Endothelial cell (in vitro differentiated cells): Measurements from ENCODE around the gene CD300LF. TPM values are rescaled to one million over a fixed set of nuclear protein-coding genes. Genes with fewer than 3 reads are reported as not detected.
A peak's percentile ranks its signal among the peaks of the same experiment; 100 is the strongest.

Experiments
- DNase-seq: peaks from one replicate; pipeline ENCODE4 v3.0.0; 2021; ENCODE audit warnings: low spot score
- H3K27ac Mint-ChIP-seq: one replicate; pipeline ENCODE4 v1.8.0; 2021; ENCODE audit warnings: mixed read lengths, inconsistent platforms; ENCODE audit not compliant: unreplicated experiment
- H3K27me3 Mint-ChIP-seq: one replicate; pipeline ENCODE4 v1.8.0; 2021; ENCODE audit warnings: mild to moderate bottlenecking, moderate library complexity, mixed read lengths, inconsistent platforms; ENCODE audit not compliant: unreplicated experiment
- H3K36me3 Mint-ChIP-seq: one replicate; pipeline ENCODE4 v1.8.0; 2021; ENCODE audit warnings: mild to moderate bottlenecking, low read depth, mixed read lengths, inconsistent platforms; ENCODE audit not compliant: unreplicated experiment
- H3K4me1 Mint-ChIP-seq: one replicate; pipeline ENCODE4 v1.8.0; 2021; ENCODE audit warnings: mild to moderate bottlenecking, mixed read lengths, inconsistent platforms; ENCODE audit not compliant: unreplicated experiment
- H3K4me3 Mint-ChIP-seq: one replicate; pipeline ENCODE4 v1.8.0; 2021; ENCODE audit warnings: mild to moderate bottlenecking, mixed read lengths, inconsistent platforms; ENCODE audit not compliant: unreplicated experiment
- H3K9me3 Mint-ChIP-seq: one replicate; pipeline ENCODE4 v1.8.0; 2021; ENCODE audit warnings: mixed read lengths, inconsistent platforms; ENCODE audit not compliant: unreplicated experiment
- total RNA-seq: library from RNA; stranded (reverse); fragmentation: NEBNext Ultra II Directional; extraction: Animal tissue kit (Norgen Biotek cat#: 25700); gene quantifications from one replicate; pipeline ENCODE4 v1.2.1, GENCODE V29; 2021; ENCODE audit not compliant: unreplicated experiment
- TF ChIP-seq, protein P1 (sequence below): fragments of 200-600 bp; sonication (generic); IDR thresholded peaks from one replicate; pipeline ENCODE4 v1.5.0; 2021; ENCODE audit warnings: antibody characterized with exemption; ENCODE audit not compliant: unreplicated experiment

The CD300LF gene
- total RNA-seq, 1 donor from 2014 or later: not detected

DNA sequence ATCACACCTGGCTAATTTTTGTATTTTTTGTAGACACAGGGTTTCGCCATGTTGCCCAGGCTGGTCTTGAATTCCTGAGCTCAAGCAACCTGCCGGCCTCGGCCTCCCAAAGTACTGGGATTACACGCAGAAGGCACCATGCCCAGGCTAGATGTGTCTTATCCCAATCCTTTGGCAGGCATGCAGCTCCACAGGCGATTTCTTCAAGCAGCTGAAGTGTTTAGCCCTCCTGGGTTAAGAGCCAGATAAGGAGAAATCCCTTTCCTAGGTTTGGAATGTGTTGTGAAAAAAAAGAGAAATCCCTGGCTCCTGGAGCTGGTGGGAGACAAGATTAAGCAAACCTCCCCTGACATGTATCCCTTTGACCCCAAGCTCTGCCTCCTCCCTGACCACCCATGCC lies 33.7 kb upstream of the CD300LF start:
- H3K4me3 Mint-ChIP-seq: no peak overlapping the region

DNA sequence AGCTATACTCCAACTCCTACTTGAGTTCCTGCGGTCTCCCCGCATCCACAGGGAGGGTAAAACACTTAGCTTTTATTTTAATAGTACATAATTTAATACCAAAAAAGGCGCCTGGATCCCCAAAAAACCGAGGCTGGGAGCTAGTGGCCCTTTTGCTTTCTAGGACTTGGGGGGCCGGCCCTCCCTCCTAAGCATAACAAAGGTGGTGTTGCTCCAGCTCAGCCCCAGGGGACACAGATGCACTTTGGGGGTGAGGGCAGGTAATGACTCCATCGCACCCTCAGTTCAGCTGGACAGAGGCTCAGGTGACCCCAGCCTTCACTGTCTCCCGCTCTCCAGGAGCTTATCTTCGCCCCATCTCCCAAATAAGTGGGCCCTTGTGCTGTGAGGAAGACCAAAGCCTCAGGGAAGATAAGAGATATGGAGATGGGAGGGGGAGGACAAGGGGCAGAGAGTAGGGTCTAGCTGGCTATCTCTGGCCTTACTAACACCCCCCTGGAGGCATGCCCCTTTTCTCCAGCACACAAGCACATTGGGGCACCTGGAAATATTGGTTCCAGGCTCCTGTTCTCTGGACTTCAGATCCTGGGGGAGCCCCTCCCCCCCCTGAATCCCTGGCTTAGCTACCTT lies 32.9 kb upstream of the CD300LF start:
- Mint-ChIP-seq H3K4me3 (no peak overlapping the region), H3K27me3 (peaks cover 17% of the 10 kb centered on the region), H3K27ac (no peak overlapping the region), H3K4me1 (peaks cover 56% of the 10 kb centered on the region), H3K36me3 (no peaks in the 10 kb centered on the region), H3K9me3 (no peaks in the 10 kb centered on the region)
- TF ChIP-seq, protein P1, sequence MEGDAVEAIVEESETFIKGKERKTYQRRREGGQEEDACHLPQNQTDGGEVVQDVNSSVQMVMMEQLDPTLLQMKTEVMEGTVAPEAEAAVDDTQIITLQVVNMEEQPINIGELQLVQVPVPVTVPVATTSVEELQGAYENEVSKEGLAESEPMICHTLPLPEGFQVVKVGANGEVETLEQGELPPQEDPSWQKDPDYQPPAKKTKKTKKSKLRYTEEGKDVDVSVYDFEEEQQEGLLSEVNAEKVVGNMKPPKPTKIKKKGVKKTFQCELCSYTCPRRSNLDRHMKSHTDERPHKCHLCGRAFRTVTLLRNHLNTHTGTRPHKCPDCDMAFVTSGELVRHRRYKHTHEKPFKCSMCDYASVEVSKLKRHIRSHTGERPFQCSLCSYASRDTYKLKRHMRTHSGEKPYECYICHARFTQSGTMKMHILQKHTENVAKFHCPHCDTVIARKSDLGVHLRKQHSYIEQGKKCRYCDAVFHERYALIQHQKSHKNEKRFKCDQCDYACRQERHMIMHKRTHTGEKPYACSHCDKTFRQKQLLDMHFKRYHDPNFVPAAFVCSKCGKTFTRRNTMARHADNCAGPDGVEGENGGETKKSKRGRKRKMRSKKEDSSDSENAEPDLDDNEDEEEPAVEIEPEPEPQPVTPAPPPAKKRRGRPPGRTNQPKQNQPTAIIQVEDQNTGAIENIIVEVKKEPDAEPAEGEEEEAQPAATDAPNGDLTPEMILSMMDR: no peak
- no peak for DNase-seq

More for the DNA sequence above, 33.7 kb upstream of the CD300LF start:
- Mint-ChIP-seq H3K36me3 (peaks cover 5% of the 10 kb centered on the region), H3K9me3 (no peaks in the 10 kb centered on the region), H3K27ac (no peak overlapping the region), H3K27me3 (peaks cover 20% of the 10 kb centered on the region), H3K4me1 (peaks cover 63% of the 10 kb centered on the region)
- no peak for DNase-seq
- TF ChIP-seq, protein P1: no peak

DNA sequence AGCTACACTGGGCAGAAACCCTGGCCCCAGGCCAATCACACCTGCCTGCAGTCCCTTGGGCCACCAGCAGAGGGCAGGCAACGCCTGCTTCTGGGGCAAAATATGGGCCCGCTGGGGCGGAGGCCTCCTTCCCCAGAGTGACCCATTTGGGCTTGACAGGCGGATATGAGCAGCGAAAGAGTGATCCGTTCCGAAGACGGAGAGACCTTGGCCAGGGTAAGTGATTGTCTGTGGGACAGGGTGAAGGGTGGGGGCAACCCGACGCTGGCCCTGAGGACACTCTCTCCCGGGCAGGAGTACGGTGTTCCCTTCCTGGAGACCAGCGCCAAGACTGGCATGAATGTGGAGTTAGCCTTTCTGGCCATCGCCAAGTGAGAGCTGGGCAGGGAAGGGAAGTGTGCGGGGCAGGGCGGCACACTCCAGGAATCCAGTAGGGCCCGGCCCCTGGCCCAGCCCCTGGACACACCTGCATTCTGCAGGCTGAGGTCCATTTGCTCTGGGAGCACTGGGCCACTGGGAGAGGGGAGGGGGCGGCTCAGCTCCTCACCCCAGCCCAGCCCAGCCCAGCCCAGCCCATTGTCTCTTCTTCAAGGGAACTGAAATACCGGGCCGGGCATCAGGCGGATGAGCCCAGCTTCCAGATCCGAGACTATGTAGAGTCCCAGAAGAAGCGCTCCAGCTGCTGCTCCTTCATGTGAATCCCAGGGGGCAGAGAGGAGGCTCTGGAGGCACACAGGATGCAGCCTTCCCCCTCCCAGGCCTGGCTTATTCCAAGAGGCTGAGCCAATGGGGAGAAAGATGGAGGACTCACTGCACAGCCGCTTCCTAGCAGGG lies 32.2 kb upstream of the CD300LF start:
- TF ChIP-seq, protein P1: peak; percentile 100
- H3K4me3 Mint-ChIP-seq: no peak overlapping the region
- H3K4me1 Mint-ChIP-seq: peaks cover 54% of the 10 kb centered on the region
- no peaks in the 10 kb centered on the region for H3K36me3 Mint-ChIP-seq
- H3K9me3 Mint-ChIP-seq: no peaks in the 10 kb centered on the region
- H3K27ac Mint-ChIP-seq: no peak overlapping the region
- peak; percentile 90 for DNase-seq
- peaks cover 11% of the 10 kb centered on the region for H3K27me3 Mint-ChIP-seq

DNA sequence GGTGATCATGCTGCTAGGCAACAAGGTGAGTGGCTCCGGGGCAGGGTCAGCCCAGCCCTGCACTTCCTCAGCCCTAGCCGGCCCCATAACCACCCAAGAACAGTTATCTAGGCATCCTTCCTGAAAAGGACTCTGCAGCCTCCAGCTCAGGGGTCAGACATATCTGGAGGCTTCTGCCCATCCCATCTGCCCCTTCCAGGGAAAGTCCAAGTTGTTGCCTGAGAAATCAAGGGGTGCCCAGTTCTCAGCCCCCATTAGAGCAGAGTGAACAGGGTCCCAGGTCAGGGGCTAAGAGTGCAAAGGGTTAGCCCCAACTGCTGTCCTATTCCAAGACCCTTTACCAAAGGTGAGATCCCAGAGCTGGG lies 31.6 kb upstream of the CD300LF start:
- TF ChIP-seq, protein P1: no peak
- no peak for DNase-seq
- H3K27me3 Mint-ChIP-seq: peaks cover 8% of the 10 kb centered on the region
- no peaks in the 10 kb centered on the region for H3K9me3 Mint-ChIP-seq
- H3K27ac Mint-ChIP-seq: no peak overlapping the region
- H3K36me3 Mint-ChIP-seq: no peaks in the 10 kb centered on the region
- H3K4me1 Mint-ChIP-seq: peaks cover 49% of the 10 kb centered on the region
- H3K4me3 Mint-ChIP-seq: no peak overlapping the region

DNA sequence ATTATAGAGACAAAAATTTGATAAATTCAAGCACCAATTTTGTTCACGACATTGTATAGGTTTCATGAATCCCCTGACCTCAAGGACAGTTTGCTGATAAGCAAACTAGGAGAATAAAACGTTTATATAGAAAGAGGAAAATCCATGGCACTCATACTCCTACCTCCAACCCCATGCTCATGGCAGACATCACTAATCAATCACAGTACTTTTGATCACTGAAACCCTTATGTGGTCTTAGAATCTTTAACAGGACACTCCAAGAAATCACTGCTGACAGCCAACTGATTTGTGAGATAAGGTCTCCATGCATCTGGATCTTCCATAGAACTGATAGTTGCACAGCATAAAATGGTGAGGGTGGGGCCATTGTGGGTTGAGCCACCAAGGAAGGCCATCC lies 31.0 kb upstream of the CD300LF start:
- H3K4me1 Mint-ChIP-seq: peaks cover 52% of the 10 kb centered on the region
- peaks cover 10% of the 10 kb centered on the region for H3K27me3 Mint-ChIP-seq
- TF ChIP-seq, protein P1: no peak
- no peak overlapping the region for H3K4me3 Mint-ChIP-seq
- no peaks in the 10 kb centered on the region for H3K9me3 Mint-ChIP-seq
- DNase-seq: no peak
- no peaks in the 10 kb centered on the region for H3K36me3 Mint-ChIP-seq
- H3K27ac Mint-ChIP-seq: peak overlapping the region; percentile 33
